ENCODE measurements around the gene POLR3E.

Gene POLR3E

GRCh38 chr16:22284637-22285036, 12.6 kb upstream of the POLR3E start:
- TF ChIP-seq CTCF (IDR thresholded peaks at IDR 0.05; ENCODE audit: insufficient read depth, low read length, missing control alignments): no peak
- DNase-seq (ENCODE audit: low read depth, low spot score): no peak
- ChIA-PET CTCF (no interaction called here), POLR2A (no interaction called here)
- H3K4me3 ChIP-seq (ENCODE audit: low read depth, low read length): no peak overlapping the region

GRCh38 chr16:22285080-22285479, 12.1 kb upstream of the POLR3E start:
- no peak for TF ChIP-seq CTCF (IDR thresholded peaks at IDR 0.05; ENCODE audit: insufficient read depth, low read length, missing control alignments)

GRCh38 chr16:22291020-22291419, 6.2 kb upstream of the POLR3E start:
- ChIA-PET POLR2A (no interaction called here), CTCF (interaction anchor here (2.0 kb wide), 1 partner anchor 9 kb away, joined by 6 read pairs; no protein-coding TSS in a partner anchor)
- H3K4me3 ChIP-seq (ENCODE audit: low read depth, low read length): no peak overlapping the region
- DNase-seq (ENCODE audit: low read depth, low spot score): no peak
- no peak for TF ChIP-seq CTCF (IDR thresholded peaks at IDR 0.05; ENCODE audit: insufficient read depth, low read length, missing control alignments)

More at GRCh38 chr16:22285080-22285479, 12.1 kb upstream of the POLR3E start:
- H3K4me3 ChIP-seq (ENCODE audit: low read depth, low read length): no peak overlapping the region
- POLR2A ChIA-PET: no interaction called here
- no peak for DNase-seq (ENCODE audit: low read depth, low spot score)
- CTCF ChIA-PET: no interaction called here

- no peak for TF ChIP-seq CTCF (IDR thresholded peaks at IDR 0.05; ENCODE audit: insufficient read depth, low read length, missing control alignments)
- POLR2A ChIA-PET: no interaction called here
- H3K4me3 ChIP-seq (ENCODE audit: low read depth, low read length): no peak overlapping the region
- no peak for DNase-seq (ENCODE audit: low read depth, low spot score)
- CTCF ChIA-PET: interaction anchor here (2.0 kb wide), 1 partner anchor 9 kb away, joined by 6 read pairs; no protein-coding TSS in a partner anchor
These were observed 5.3 kb upstream of the POLR3E start for GRCh38 chr16:22291860-22292318.

- POLR2A ChIA-PET: no interaction called here
- TF ChIP-seq CTCF (IDR thresholded peaks at IDR 0.05; ENCODE audit: insufficient read depth, low read length, missing control alignments): no peak
- no peak overlapping the region for H3K4me3 ChIP-seq (ENCODE audit: low read depth, low read length)
- CTCF ChIA-PET: interaction anchor here (0.8 to 2.0 kb wide), 2 partner anchors 8 to 97 kb away, joined by 3 to 6 read pairs; no protein-coding TSS in a partner anchor
- DNase-seq (ENCODE audit: low read depth, low spot score): no peak
These were observed 4.9 kb upstream of the POLR3E start for GRCh38 chr16:22292320-22292719.

GRCh38 chr16:22293137-22294106, 3.8 kb upstream of the POLR3E start:
- no peak overlapping the region for H3K4me3 ChIP-seq (ENCODE audit: low read depth, low read length)
- no peak for TF ChIP-seq CTCF (IDR thresholded peaks at IDR 0.05; ENCODE audit: insufficient read depth, low read length, missing control alignments)
- ChIA-PET POLR2A (no interaction called here), CTCF (interaction anchor here (0.8 to 2.0 kb wide), 3 partner anchors 7 to 99 kb away, joined by 3 to 6 read pairs (median 3); no protein-coding TSS in a partner anchor)
- DNase-seq (ENCODE audit: low read depth, low spot score): no peak

All from AG04449 (cell line).